IPS-18a (cell line): ENCODE measurements around the gene TAB2.

ENCODE experiments used
- H3K27ac ChIP-seq: one replicate; pipeline ENCODE4 v1.5.1; 2013; ENCODE audit warnings: low read length
- H3K27me3 ChIP-seq: one replicate; pipeline ENCODE4 v1.6.1; 2013; ENCODE audit warnings: mild to moderate bottlenecking, low read length; ENCODE audit not compliant: control insufficient read depth, insufficient read depth
- H3K36me3 ChIP-seq: one replicate; pipeline ENCODE4 v1.6.1; 2013; ENCODE audit warnings: low read depth, low read length; ENCODE audit not compliant: control insufficient read depth
- H3K4me1 ChIP-seq: one replicate; pipeline ENCODE4 v1.6.1; 2013; ENCODE audit warnings: low read depth, low read length; ENCODE audit not compliant: control insufficient read depth
- H3K4me3 ChIP-seq: one replicate; pipeline ENCODE4 v1.5.1; 2013; ENCODE audit warnings: low read length
- H3K9ac ChIP-seq: one replicate; pipeline ENCODE4 v1.6.1; 2013; ENCODE audit warnings: mild to moderate bottlenecking, low read length, moderate library complexity
- H3K9me3 ChIP-seq: one replicate; pipeline ENCODE4 v1.6.1; 2013; ENCODE audit warnings: low read depth, low read length; ENCODE audit not compliant: control insufficient read depth

The TAB2 gene

DNA sequence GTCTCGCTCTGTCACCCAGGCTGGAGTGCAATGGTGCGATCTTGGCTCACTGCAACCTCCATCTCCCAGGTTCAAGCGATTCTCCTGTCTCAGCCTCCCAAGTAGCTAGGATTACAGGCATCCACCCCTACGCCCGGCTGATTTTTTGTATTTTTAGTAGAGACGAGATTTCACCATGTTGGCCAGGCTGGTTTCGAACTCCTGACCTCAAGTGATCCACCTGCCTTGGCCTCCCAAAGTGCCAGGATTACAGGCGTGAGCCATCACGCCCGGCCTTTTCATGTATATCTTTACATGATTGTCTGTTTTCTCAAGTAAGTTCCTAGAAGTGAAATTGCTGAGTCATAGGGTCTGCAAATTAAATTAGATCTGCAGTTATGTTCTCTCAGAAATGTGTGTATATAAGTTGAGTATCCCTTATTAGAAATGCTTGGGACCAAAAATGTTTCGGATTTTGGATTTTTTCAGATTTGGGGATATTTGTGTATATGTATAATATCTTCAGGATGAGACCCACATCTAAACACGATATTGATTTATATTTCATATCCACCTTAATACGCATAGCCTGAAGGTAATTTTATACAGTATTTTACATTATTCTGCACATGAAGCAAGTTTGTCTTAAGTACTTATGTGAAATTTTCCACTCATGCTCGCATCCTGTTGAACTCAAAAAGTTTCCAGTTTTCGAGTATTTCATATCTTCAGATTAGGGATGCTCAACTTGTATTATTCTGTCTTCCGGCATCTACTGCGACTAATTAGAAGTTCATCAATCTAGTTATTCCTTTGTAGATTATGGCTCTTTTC, 40.4 kb downstream of the TAB2 start:
- Histone ChIP-seq H3K27me3 (no peaks in the 10 kb centered on the region), H3K4me3 (no peak overlapping the region), H3K36me3 (no peaks in the 10 kb centered on the region), H3K9me3 (no peaks in the 10 kb centered on the region), H3K4me1 (peaks cover 7% of the 10 kb centered on the region), H3K9ac (no peak overlapping the region), H3K27ac (no peak overlapping the region)

DNA sequence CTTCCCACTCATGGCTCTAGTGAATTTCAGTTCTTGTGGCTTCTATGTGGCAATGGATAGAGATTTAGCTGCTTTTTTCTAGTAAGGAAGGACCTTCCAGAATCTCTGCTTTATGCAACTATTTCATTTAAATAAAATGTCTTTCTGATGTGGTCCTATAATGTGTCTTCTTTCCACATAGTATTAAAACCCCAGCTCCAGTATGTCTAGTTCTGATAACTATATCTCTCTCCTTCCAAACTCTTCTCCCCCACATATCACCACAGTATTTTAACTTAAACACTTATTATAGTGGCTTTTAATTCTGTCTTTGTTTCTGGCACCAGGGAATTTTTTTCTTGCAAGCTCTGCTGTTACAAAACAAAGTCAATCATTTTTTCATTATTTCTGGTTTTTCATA, 41.9 kb downstream of the TAB2 start:
- Histone ChIP-seq H3K9ac (no peak overlapping the region), H3K27me3 (no peaks in the 10 kb centered on the region), H3K4me3 (no peak overlapping the region), H3K9me3 (no peaks in the 10 kb centered on the region), H3K4me1 (peaks cover 8% of the 10 kb centered on the region), H3K36me3 (no peaks in the 10 kb centered on the region), H3K27ac (no peak overlapping the region)

DNA sequence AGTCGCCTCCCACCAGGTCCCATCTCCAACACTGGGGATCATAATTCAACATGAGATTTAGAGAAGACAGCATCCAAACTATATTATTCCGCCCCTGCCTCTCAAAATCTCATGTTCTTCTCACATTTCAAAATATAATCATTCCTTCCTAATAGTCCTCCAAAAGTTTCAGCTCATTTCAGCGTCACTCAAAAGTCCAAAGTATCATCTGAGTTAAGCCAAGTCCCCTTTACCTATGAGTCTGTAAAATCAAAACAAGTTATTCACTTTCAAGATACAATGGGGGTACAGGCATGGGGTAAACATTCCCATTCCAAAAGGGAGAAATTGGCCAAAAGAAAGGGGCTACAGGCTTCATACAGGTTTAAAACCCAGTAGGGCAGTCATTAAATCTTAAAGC, 43.0 kb downstream of the TAB2 start:
- Histone ChIP-seq H3K9ac (no peak overlapping the region), H3K27ac (no peak overlapping the region), H3K36me3 (no peaks in the 10 kb centered on the region), H3K4me3 (no peak overlapping the region), H3K27me3 (no peaks in the 10 kb centered on the region), H3K9me3 (no peaks in the 10 kb centered on the region), H3K4me1 (peaks cover 6% of the 10 kb centered on the region)

DNA sequence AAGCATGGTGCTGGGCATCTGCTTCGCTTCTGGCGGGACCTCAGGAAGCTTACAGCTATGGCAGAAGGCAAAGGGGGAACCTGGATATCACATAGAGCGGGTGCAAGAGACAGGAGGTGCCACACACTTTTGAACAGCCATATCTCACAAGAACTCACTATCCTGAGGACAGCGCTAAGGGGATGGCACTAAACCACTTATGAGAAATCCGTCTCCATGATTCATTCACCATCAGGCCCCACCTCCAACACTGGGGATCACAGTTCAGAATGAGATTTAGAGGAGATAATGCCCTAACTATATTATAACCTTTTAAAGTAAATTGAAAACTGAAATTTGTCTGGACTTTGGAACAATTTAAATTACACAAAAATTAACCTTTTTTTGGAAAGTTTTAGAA, 44.8 kb downstream of the TAB2 start:
- Histone ChIP-seq H3K4me1 (peaks cover 4% of the 10 kb centered on the region), H3K9ac (no peak overlapping the region), H3K9me3 (no peaks in the 10 kb centered on the region), H3K27ac (no peak overlapping the region), H3K36me3 (no peaks in the 10 kb centered on the region), H3K27me3 (no peaks in the 10 kb centered on the region), H3K4me3 (no peak overlapping the region)

DNA sequence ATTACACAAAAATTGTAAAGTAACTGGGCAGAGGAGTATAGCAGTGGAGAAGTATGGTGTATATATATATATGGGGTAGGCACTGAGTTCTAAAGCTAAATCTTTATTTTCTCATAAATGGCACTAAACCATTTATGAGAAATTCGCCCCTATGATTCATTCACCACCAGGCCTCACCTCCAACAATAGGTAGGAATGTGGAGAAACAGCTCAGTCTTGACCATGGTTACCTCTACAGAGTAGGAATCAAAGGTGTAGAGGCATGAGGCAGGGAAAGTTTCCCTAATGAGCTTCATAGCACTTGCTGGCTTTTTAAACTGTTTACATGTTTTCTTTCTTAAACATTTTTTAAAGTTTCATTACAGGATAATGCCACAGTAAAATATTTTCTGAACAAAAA, 45.6 kb downstream of the TAB2 start:
- Histone ChIP-seq H3K36me3 (no peaks in the 10 kb centered on the region), H3K9ac (no peak overlapping the region), H3K27me3 (no peaks in the 10 kb centered on the region), H3K4me3 (no peak overlapping the region), H3K4me1 (peaks cover 4% of the 10 kb centered on the region), H3K9me3 (no peaks in the 10 kb centered on the region), H3K27ac (no peak overlapping the region)

DNA sequence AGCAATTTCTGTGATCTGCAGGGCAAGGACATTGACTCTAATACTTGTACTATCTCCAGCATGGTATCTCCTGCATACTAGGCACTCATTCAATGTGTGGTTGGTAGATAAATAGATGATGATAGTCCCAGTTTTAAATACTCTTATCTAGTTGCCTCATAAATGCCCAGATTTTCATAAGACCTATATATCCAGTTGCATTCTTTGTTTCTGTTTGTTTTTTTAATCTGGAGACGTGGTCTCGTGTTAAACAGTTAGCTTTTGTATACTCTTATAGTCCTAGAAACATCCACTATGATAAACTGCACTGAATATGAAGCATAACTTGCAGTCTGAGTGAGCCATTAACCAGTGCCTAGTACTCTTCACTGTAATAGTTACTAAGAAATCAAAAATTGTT, 47.0 kb downstream of the TAB2 start:
- H3K4me1 ChIP-seq, result peaks cover 4% of the 10 kb centered on the region
- H3K9ac ChIP-seq, result no peak overlapping the region
- H3K27ac ChIP-seq, result no peak overlapping the region
- no peaks in the 10 kb centered on the region for H3K36me3 ChIP-seq
- no peaks in the 10 kb centered on the region for H3K27me3 ChIP-seq
- H3K4me3 ChIP-seq, result no peak overlapping the region
- H3K9me3 ChIP-seq, result no peaks in the 10 kb centered on the region

DNA sequence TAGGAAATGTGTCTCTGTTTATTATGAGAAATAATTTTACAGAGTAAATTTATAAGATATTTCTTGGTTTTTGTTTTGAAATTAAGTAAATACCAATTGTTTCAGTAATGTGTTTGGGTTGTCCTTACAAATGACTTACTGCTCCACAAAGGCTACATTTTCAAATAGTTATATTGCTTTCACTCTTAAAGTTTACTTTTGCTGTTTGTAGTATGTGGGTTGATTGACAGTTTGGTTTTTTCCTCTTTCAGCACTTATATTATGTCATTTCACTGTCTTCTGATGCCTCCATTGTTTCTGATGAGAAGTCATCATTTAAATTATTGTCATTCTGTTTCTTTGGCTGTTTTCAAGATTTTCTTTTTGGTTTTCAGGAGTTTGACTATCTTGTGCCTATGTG, 47.7 kb downstream of the TAB2 start:
- H3K36me3 ChIP-seq, result no peaks in the 10 kb centered on the region
- no peaks in the 10 kb centered on the region for H3K27me3 ChIP-seq
- H3K9ac ChIP-seq, result no peak overlapping the region
- H3K9me3 ChIP-seq, result no peaks in the 10 kb centered on the region
- H3K4me1 ChIP-seq, result peaks cover 4% of the 10 kb centered on the region
- H3K27ac ChIP-seq, result no peak overlapping the region
- H3K4me3 ChIP-seq, result no peak overlapping the region

DNA sequence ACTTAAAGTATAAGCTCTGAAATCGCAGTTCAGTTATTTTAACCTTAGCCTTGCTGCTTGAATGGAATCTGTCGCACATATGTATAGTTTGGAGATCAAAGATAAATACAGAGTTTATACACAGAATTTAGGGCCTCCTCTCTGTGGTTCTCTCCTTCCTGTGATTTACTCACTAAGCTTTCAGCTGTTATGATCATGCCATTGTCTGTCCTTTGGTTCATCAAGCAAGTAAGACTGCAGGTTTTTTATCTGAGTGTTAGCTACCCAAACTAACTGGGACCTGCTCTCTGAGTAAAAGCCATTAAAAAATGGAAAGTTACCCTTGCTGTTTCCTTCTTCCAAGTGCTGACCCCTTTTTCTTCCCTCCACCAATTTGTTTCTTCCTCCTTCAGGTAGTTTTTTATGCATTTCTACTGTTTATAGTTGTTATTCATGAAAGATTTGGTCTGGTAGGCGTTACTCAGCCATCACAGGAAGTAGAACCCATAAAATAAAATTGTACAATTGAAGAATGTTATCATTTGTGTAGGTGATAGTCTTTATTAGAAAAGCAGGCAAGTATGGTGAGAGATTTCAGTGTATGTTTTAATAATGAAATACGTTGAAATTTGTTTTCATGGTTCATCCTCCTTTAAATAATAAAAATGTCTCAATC, 48.9 kb downstream of the TAB2 start:
- peaks cover 4% of the 10 kb centered on the region for H3K4me1 ChIP-seq
- no peaks in the 10 kb centered on the region for H3K27me3 ChIP-seq
- H3K9ac ChIP-seq, result no peak overlapping the region
- H3K27ac ChIP-seq, result no peak overlapping the region
- H3K4me3 ChIP-seq, result no peak overlapping the region
- H3K36me3 ChIP-seq, result peaks cover 3% of the 10 kb centered on the region
- H3K9me3 ChIP-seq, result no peaks in the 10 kb centered on the region

DNA sequence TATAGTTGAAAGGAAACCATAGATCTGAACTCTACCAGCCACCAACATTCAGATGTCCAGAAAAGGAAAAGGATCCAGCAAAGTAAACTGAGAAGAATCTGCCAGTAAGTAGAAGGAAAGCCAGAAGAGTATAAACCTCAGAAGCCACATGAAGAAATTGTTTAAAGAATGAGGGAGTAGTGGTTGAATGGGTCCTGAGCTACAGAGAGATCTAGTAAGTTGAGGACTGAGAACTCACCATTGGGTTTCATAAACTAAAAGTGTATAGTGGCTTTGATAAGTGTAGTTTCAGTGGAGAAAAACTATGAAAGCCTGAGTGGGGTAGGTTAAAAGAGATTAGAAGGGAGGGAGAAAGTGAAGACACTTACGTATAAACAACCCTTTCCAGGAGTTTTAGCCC, 50.6 kb downstream of the TAB2 start:
- Histone ChIP-seq H3K9ac (no peak overlapping the region), H3K9me3 (no peaks in the 10 kb centered on the region), H3K27me3 (no peaks in the 10 kb centered on the region), H3K27ac (no peak overlapping the region), H3K4me3 (no peak overlapping the region), H3K4me1 (peaks cover 3% of the 10 kb centered on the region), H3K36me3 (peaks cover 7% of the 10 kb centered on the region)

DNA sequence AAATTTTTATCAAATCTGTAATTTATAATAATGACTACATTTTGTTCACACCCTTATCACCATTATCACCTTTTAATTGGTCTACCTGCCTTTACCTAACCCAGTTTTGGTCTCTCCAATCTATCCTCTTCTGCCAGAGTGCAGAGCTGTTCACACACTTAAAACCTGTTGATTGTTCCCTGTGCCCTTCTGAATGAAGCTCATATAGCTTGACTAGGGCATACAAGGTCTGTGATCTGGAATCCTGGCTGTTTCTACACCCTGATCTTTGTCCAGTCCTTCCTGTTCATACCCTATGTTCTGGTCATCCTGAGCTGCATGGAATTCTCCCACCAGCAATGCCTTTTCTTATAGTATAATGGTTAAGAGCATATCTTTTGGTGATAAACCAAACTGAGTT, 53.6 kb downstream of the TAB2 start:
- Histone ChIP-seq H3K9me3 (no peaks in the 10 kb centered on the region), H3K36me3 (peaks cover 7% of the 10 kb centered on the region), H3K27ac (no peak overlapping the region), H3K27me3 (no peaks in the 10 kb centered on the region), H3K4me3 (no peak overlapping the region), H3K9ac (no peak overlapping the region), H3K4me1 (no peaks in the 10 kb centered on the region)

DNA sequence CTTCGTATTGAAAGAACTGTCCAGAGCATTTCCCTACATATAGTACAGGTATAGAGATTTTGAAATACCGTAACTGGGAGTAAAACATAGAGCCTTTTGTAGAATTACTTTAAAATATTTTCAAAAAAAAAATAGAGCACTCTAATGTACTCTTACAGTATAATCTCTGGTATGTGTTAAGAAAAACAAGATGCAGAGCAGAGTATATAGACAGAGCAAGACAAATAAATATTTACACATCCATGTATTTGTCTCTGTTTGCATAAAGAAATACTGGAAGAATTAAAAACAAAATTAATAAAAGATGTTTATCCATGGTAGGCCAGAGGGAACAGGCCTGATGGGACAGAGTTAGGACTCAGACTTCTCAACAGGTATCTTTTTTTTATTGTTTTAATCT, 54.5 kb downstream of the TAB2 start:
- no peak overlapping the region for H3K4me3 ChIP-seq
- no peaks in the 10 kb centered on the region for H3K9me3 ChIP-seq
- H3K36me3 ChIP-seq, result peaks cover 7% of the 10 kb centered on the region
- no peak overlapping the region for H3K9ac ChIP-seq
- no peaks in the 10 kb centered on the region for H3K4me1 ChIP-seq
- no peak overlapping the region for H3K27ac ChIP-seq
- no peaks in the 10 kb centered on the region for H3K27me3 ChIP-seq

DNA sequence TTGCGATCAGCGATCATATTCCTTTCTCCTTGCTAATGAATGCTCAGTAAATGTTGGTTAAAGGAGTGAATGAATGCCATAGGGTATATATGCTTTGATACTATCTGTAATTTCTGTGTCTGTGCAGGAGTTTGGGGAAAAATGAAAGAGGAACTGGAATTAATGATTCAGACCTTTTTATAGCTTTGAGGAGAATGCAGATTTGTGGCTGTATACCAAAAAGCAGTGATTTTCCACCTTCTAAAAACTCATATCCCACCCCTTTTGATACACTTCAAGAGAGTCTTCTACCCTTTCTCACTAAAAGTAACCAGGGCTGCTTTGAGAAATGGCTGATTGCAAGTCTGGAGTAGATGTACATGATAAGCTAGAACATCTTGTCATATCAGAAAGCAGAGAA, 56.0 kb downstream of the TAB2 start:
- H3K36me3 ChIP-seq, result peaks cover 15% of the 10 kb centered on the region
- no peak overlapping the region for H3K9ac ChIP-seq
- no peaks in the 10 kb centered on the region for H3K27me3 ChIP-seq
- H3K9me3 ChIP-seq, result no peaks in the 10 kb centered on the region
- H3K27ac ChIP-seq, result no peak overlapping the region
- H3K4me1 ChIP-seq, result no peaks in the 10 kb centered on the region
- H3K4me3 ChIP-seq, result no peak overlapping the region
